ENCODE measurements around the gene PNLIPRP2.

- no peak for TF ChIP-seq POLR2AphosphoS5 (IDR thresholded peaks at IDR 0.05; ENCODE audit: borderline replicate concordance, low read depth, low read length)
- TF ChIP-seq EZH2 (IDR thresholded peaks at IDR 0.05): no peak
These were observed 34.8 kb downstream of the PNLIPRP2 start for GRCh38 chr10:116655568-116655967.

Data from SK-N-MC (cell line).